Muscle of arm (tissue), 14 donors: Measurements from ENCODE around the gene GRPR. TPM values are rescaled to one million over a fixed set of nuclear protein-coding genes. Genes with fewer than 3 reads are reported as not detected.

Experiments used
- DNase-seq: peaks from one replicate; pipeline ENCODE4 v3.0.0-alpha.2; 2013
- long read RNA-seq, 11 donors: transcript quantifications; one replicate each; lab custom pipeline, GENCODE V29; 2026
- polyA plus RNA-seq, 12 donors: library from polyadenylated mRNA; unstranded; fragments of 120-200 nt; gene quantifications; one replicate each; pipeline ENCODE4 v1.2.1, GENCODE V29; 2013; ENCODE audit not compliant: insufficient read length in 12 of 12

Gene GRPR
- polyA plus RNA-seq: 1 to 10 TPM in 2 of 12 donors, under 1 TPM in 8, not detected in 2; 0.17 to 1.4 (median 0.67) TPM
- long read RNA-seq, donor 1: 0 reads
- long read RNA-seq, donor 2: 0 reads
- long read RNA-seq, donor 3: 0 reads
- long read RNA-seq, donor 4: 0 reads
- long read RNA-seq, donor 5: 0 reads
- long read RNA-seq, donor 6: 0 reads
- long read RNA-seq, donor 7: 0 reads
- long read RNA-seq, donor 8: 0 reads
- long read RNA-seq, donor 9: 0 reads
- long read RNA-seq, donor 10: 0 reads
- long read RNA-seq, donor 11: 0 reads

DNA sequence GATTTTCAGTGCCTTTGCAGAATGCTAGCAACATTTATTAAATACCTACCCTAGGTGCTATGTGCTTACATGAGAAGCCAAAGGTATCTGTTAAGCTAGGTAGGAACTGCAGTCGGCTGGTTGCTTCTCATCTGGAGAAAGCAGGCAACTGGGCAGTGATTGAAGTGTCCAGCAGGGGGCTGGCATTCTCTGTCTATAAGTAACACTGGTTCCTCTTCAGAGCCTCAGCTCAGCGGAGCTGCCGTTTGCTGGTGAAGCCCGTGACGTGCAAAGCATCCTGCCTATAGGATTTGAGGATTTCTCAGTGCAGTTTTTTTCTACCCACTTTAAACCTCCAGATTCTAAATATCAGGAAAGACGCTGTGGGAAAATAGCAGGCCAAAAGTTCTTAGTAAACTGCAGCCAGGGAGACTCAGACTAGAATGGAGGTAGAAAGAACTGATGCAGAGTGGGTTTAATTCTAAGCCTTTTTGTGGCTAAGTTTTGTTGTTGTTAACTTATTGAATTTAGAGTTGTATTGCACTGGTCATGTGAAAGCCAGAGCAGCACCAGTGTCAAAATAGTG is at the start of gene GRPR:
Gene GRPR, plus strand, starts transcription at position 344 of the 565 bp plus-strand sequence. CDS start 389 bp downstream, outside the sequence.
- DNase-seq: peak; percentile 74

DNA sequence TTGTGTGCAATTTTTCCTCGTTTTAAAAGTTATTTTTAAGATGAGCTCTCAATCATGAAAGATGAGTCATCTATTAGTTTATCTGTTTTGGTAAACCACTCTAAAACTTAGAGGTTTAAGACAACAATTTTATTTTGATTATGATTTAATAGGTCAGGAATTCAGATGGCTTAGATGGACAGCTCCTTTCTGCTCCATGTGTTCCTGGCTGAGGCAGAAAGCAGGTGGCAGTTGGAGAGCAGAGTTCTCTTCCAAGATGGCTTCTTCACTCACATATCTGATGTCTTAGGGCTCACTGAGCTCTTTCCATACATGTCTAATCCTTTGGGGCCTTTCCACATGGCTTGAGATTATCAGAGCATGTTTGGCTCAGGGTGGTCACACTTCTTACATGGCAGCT is 48.3 kb upstream of the GRPR start:
- DNase-seq: no peak

DNA sequence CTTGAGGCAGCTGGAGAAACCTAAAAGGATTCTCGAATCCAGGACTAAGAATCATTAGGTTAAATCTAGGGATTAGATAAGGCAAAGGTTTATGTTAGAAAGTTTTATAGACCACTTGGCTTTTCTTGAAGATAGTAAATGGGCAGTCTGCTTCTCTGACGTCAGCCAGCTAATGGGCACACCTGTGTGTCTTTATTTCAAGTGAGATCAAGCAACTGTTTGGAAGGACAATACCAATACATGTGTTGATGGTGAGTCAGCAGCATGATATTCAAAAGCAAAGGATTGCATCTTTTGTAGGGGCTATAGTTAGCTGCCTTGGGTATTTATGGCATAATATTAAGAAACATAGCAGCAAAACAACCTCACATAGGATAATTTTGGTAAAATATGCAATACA is 46.5 kb upstream of the GRPR start:
- DNase-seq: no peak

DNA sequence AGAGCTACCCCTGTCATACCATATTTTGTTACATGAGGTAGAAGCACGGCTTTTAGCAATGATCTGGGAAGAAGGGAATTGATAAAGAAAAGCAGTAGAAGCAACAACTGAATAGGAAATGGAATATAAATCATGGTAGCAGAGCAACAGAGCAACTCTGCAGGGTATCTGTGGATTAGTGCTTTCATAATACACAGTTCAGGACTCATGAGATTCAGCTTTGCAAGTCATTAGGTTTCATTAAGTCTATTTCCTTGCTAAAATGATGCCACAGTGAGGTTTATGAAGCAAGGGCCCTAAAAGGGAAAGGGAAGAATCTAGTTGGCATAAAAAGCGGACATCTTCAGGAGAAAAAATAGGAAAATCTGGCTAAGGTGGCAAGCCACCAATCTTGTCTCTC is 45.6 kb upstream of the GRPR start:
- no peak for DNase-seq

DNA sequence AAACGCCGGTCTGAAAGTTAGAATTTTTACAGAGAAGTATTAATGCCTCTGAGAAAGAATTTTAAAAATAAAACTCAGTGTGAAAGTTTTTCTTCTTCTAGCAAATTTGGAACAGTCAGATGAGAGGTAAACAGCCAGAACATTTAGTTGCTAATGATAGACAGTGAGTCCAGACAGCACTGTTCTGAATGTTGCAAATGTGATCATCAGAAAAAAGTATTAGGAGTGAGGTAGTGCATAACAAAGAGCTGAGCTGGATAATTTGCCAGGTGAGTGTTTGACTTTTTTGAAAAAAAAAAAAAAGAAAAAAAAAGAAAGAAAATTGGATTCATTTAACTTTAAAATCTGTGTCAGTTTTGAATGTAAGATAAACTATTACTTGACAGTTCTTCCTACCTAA is 42.0 kb upstream of the GRPR start:
- no peak for DNase-seq

DNA sequence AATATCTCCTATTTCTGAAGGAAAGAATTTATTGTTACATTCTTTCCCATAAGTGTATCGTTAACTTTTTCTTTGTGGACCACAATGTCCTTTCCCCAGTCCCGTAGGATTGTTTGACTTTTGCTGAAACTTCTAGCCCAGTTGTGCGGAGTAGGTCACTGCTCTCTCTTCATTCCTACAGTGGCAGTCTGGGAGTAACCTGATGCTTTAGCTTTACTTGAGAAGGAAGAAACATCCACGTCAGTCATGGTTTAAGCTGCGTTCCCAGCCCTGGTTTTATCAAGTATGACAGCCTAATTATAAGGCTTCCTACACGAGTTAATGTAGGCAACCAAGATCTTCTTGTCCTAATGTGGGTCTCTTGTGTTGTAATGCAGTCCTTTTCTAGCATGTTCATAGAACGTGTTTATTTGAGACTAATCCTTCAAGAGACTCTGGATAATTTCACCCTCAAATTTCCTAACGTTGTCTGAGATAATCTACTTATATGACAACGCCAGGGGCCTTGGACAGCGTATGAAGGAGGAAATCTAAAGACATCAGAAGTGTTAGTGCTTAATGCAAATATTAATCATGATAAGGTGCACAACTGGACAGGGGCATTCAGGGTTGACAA is 40.8 kb upstream of the GRPR start:
- DNase-seq: no peak

DNA sequence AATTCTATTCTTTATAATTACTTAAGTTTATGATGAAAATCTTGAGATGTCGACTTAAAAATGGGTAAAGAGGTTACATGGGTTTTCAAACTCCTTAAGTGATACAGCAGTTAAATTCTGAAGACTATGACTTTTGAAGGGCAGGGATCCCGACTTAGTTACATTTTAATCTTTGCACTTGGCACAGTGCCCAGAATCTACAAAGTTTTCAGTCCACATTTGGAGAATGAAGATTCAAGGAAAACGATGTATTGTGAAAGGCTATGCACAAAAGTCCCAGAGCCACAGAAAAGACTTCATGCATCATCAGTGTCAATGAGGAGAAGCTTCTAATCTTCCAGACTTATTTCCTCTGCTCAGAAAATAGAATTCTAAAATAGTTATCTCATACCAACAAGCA is 36.3 kb upstream of the GRPR start:
- DNase-seq: no peak

DNA sequence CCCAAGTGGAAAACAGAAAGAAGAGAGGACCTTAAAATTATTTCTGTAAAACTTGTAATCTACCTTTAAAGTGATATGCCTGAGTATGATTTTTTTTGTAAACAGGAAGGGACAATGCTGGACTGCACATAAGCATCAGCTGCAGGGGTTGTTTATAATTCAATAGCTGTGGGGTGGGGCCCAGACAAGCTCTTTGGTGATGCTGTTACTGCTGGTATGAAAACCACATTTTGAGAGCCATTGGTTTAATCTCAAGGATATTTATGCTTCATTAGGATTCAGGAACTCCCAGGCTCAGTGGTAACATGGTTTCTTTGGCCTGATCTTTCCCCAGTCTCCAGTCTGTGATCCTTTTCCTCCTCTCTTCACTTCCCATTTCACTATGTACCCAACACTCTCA is 34.3 kb upstream of the GRPR start:
- no peak for DNase-seq

DNA sequence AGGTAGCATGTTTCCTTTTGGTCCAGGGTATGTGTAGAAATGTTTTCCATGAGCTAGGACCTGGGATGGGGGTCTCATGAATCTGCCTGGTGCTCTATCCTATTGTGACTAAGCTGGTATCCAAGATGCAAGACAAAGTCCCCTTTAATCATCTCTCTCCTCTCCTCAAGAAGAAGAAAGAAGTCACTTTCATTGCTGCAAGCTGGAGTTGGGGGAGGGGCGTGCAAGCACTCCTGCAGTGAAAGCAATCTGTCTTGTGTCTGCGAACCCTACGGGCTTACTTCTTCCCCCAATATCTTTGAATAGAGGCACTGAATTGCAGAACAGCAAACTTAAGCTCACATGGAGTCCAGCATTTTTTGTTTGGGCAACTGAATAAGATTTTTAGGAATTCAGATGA is 27.2 kb upstream of the GRPR start:
- DNase-seq: no peak

DNA sequence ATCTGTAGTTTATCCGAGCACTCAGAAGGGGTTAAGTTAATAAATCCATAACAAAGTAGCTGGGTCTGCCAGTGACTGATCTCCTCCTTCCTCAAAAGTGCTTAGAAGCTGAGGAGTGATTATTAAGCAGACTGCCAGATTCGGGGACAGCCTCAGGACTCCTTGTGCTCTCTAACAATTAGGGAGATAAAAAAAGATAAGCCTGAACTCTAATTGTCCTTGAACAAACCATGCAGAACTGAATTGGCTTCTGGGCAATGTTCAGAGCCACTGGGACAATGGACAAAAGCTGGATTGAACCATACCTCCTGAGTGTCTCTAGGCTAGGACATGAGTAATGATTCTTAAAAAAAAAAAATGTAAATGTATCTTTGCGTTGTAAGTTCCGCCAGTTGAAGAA is 22.7 kb upstream of the GRPR start:
- DNase-seq: no peak

DNA sequence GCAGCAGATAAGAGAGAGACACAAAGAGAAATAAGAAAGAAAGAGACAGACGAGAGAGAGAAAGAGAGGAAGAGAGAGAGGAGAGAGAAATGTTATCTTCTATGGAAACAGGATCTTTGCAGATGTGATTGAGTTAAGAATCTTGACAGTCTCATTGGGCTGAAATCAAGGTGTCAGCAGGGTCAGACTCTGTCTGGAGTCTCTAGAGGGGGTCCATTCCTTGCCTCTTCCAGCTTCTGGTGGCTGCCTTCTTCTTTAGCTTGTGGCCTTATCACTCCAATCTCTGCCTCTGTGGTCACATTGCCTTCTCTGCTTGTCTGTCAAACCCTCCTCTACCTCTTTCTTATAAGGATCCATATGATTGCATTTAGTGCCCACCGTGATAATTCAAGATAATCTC is 21.8 kb upstream of the GRPR start:
- no peak for DNase-seq

DNA sequence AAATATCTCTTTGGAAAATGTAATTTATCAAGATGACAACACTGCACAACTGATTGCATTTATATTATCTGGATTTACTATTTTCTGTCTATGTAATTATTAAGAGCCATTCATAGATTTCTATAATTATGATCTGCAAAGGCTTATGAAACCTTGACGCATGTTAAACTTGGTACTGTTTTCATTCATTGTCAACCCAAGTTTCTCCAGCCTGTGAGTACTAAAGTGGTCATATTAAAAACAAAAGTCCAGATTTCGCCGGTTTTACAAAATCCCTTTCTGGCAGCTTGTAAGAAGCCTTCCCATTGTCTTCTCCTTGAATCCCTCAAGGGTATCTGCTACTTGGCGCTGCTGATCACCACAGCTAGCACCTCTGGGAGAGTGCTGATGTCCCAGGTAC is 19.7 kb upstream of the GRPR start:
- DNase-seq: no peak

DNA sequence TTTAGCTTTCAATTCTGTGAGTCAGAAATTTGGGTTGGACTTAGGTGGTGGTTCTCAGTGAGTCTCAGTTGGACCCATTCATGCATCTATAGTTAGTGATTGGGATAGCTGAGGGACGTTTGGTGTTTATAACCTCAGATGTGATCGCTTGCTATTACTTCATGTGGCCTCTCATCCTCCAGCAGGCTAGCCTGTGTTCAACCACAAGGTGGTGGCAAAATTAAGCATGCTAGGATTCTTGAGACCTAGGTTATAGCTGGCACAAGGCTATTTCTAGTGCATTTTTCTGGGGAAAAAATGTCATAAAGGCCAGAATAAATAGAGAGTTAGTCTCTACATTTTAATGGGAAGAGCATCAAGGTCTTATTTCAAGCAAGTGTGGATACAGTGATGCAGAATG is 10.9 kb upstream of the GRPR start:
- no peak for DNase-seq

DNA sequence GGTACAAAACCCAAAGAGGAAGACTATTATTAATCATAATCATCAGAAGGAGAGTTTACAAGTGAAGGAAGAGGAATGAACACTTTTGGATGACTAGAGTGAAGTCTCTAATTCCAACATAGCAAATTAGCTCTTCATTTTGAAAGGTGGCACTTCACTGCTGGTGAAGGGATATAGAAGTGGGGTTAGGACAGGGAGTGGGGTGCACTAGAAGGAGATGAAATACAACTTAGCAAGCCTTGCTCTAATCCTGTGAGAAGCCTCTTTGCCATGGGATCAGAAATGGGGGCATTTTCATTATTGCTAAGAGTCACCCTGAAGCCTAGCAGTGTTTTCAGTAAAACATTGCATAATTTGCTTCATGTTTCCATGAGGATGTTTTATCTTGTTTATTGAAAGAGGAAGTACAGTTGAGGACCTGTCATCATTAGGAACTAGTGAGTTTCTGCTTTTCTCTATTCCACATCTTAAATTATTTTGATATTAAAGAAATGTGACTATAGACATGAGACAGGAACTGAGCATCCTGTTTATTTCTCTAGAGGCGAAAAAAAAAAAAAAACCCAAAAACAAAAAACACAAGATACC is 9.3 kb upstream of the GRPR start:
- DNase-seq: no peak

DNA sequence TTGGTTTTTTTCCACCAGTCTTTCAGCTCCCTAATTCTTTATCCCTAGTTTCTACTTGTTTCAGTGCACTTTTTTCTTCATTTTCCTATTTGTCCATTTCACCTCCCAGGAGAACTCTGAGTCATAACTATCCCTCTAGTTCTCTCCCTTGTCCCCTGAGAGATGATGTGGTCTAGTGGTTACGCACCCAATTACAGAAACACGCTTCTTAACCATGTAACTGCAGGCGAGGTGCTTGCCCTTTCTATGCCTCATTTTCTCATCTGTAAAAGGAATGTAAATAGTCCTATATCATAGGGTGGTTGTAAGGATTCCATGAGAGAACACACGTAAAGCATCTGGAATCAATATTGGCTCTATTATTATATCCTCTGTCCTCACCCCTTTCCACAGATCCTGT is 8.8 kb upstream of the GRPR start:
- DNase-seq: peak; percentile 7

DNA sequence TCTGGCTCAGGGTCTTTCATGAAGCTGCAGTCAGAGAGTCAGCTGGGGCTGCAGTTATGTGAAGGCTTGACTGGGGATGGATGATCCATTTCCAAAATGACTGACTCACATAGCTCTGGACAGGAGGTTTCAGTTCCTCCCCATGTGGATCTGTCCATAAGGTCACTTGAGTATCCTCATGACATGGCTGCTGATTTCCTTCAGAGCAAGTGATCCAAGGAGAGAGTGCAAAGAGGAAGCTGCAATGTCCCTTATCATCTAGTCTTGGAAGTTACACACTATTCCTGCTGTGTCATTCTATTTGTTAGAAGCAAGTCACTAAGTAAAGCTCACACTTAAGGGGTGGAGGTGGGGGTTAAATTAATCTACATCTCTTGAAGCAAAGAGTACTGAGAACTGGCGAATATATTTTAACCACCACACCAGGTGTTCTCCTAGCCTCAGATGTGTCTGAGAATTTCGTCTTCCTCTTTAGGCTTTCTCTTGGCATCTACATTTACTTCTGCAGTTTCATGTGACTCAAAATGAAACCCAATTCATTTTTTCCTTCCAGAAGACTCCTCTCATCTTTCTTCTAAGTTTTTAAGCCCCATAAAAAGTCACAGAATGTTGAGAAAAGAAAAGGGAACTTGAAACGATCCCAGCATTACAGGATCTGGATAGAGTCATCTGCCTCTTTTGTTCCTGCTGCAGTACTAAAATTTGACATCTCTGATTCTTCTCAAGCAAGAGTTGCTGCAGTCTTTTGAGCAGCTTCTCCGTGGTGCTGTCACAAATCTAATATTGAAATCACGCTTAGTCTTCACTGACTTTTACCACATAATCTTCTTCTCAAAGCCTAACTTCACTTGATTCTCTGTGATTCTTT is 3.8 kb upstream of the GRPR start:
- no peak for DNase-seq

DNA sequence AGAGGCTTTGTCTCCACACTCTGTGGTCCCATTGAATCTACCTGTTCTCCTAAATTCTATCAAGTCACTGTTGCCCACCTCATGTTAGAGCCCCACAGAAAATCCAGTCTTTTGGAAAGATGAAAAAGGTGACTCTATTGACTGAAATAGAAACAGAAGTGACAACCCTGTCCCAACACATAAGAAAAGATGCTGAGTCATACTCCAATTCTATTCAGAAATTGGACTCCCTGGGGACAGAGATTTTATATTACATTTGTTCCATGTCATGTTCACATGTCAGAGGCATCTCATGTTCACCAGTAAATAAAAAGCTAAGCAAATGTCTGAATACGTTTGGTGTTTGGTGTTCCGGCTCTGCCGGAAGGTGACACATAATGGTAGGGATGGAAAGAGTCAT is 2.9 kb upstream of the GRPR start:
- no peak for DNase-seq

DNA sequence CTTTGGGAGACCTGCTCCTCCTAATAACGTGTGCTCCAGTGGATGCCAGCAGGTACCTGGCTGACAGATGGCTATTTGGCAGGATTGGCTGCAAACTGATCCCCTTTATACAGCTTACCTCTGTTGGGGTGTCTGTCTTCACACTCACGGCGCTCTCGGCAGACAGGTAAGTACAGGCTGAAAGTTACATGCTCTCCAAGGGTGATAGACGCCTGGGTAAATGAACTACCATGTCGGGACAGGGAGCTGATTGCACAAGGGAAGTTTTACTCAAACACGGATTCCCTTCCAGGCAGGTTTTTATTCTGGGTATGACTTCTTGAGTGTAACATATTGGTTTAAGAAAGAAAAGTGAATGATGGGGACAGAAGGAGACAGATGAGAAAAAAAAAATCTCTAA is 836 bp downstream of the GRPR start:
- DNase-seq: no peak

DNA sequence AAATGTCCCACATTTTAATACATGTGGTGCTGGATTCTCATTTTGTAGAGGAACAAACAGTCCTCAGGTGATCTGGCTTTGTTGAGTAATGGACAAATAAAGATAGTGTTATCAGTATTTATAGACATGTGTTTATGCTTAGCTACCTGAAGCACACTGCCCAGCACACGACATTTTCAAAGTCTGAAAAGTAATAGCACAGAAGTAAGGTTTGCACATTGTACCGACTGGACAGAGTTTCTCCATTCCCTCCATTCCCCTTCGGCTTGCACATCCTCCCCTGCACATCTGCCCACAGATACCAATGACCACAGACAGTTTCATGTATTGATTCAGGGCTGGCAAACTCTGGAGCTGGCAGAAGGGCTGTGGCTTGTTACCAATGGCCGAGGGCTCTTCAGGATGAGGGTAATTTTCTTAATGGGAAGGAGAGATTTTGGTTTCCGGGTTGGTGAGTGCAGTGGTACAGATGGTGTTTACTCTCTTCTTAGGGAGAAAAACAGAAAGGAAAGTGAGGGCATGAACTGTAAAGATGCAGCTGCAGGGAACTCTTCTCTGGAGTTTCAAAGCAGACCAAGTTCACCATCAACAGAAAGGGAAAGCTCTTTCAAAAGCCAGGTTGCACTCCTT is 2.3 kb downstream of the GRPR start:
- no peak for DNase-seq

DNA sequence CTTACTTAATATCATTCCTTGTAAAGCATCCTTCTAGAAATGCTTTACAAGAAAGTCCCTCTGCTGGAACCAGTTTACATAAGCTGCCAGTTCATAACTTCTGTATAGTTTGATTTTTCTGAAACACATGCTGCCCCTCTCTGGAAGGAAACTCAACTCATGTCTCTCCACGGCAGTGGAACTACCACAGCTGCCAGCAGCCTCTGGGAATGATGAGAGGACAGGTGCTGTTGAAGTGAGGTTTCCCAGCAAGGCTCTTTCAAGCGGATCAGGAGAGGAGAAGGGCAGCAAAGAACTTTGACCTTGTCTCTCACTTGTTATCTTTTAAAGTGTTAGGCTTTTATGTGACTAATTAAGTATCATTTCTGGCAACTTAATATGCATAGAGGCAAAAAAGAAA is 7.3 kb downstream of the GRPR start:
- no peak for DNase-seq

DNA sequence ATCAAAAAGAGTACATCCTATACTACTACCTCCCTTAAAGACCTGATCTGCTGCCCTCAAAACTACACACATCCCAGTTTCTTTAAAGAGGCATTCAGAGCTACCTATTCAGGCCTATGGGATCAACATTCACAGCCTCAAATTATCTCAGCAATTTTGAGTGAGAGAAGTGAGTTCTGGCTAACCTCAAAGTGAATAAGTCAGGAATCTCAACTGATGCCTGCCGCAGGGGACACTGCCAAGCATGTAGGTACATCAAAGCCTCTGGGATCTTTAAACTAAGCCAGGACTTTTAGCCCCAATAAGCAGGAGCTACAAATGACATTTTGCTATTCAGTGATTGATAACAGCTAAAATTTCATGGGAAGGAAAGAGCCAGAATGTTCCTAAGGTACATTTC is 11.6 kb downstream of the GRPR start:
- DNase-seq: no peak

DNA sequence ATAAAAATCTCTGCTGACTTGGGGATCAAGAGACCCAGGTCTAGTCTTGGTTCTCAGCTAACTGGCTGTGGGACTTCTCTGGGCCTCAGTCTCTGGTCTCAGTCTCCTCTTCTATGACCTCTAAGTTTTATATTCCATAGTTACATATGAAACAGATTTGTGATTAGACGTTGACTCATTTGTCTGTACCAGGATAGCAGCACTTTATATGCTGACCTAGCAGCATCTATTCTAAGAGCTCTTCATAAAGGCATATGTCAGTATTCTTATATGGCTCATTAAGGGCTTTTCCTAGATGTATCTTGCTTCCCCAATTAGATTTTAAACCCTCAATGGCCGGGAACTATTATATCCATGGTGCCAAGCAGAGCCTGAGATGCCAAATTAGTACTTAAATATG is 12.7 kb downstream of the GRPR start:
- no peak for DNase-seq
